Choroid plexus epithelial cell (primary cell): ENCODE results near the gene IL17B.

Source experiments
- DNase-seq: peaks from one replicate; pipeline ENCODE4 v3.0.0-alpha.2; 2010; ENCODE audit warnings: low read depth
- H3K4me3 ChIP-seq: 2 replicates; pipeline ENCODE4 v1.5.1; 2011; ENCODE audit warnings: low read depth, mild to moderate bottlenecking, control low read depth, low read length, moderate library complexity
- TF ChIP-seq, protein P1 (sequence below): conservative IDR thresholded peaks from 2 replicates; pipeline ENCODE4 v1.5.1; 2011; ENCODE audit warnings: low read depth, mild to moderate bottlenecking, control low read depth, inconsistent platforms, low read length, moderate library complexity

Gene IL17B

DNA sequence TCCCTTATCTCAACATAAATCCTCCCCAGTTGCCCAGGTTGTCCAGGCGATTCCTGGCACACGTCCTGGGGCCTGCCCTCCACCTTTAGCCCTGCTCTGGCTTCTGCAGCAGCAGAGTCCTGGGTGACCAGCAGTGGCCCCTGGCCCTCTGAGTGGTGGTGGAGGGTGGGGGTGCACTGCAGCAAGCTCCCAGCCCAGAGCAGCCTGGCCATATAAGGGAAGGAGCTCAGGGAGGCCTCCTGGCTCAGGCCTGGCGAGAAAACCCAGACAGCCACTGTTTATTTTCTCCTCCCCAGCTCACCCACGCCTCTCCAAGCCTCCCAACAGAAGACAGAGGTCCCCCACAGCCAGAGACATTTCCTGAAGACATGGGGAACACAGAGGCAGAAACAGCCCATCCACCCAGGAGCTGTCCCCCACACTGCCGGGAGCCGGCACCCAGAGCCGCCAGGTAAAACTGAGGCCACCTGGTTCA, 44.7 kb upstream of the IL17B start:
- peak; percentile 88 for DNase-seq
- TF ChIP-seq, protein P1, sequence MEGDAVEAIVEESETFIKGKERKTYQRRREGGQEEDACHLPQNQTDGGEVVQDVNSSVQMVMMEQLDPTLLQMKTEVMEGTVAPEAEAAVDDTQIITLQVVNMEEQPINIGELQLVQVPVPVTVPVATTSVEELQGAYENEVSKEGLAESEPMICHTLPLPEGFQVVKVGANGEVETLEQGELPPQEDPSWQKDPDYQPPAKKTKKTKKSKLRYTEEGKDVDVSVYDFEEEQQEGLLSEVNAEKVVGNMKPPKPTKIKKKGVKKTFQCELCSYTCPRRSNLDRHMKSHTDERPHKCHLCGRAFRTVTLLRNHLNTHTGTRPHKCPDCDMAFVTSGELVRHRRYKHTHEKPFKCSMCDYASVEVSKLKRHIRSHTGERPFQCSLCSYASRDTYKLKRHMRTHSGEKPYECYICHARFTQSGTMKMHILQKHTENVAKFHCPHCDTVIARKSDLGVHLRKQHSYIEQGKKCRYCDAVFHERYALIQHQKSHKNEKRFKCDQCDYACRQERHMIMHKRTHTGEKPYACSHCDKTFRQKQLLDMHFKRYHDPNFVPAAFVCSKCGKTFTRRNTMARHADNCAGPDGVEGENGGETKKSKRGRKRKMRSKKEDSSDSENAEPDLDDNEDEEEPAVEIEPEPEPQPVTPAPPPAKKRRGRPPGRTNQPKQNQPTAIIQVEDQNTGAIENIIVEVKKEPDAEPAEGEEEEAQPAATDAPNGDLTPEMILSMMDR: peak; percentile 11
- no peak overlapping the region for H3K4me3 ChIP-seq

DNA sequence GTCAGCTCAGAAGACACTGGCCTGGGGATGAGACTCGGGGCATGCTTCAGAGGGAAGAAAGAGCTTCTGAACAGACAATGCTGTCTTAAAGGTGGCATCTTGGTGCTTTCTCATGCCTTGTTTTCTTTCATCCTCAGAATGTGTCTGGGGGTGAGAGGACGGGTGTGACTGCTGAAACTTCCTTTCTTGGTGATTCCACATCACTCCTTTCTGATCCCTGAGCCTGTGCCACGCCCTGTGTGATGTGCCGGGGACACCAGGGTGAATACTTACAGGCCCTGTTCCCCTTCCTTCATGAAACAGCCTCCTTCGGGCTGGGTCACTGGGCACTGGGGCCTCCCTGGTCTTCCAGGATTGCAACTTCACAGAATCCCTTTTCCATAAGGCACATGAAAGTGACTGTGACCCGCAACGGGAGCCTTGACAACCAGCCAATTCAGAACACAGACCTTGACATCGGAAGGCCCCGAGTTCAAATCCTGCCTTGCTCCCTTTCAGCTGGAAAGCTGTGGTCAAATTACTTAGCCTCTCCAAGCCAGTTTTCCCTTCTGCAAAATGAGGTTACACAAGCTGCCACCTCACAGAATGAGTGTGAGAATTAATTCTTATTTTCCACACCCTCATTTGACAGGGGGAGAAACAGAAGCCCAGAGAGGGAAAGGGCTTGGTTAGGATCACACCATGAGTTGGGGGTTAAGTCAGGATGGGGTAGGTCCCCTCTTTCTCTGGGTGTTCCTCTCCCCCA, 44.1 kb upstream of the IL17B start:
- TF ChIP-seq, protein P1: no peak
- no peak overlapping the region for H3K4me3 ChIP-seq
- peak; percentile 56 for DNase-seq

DNA sequence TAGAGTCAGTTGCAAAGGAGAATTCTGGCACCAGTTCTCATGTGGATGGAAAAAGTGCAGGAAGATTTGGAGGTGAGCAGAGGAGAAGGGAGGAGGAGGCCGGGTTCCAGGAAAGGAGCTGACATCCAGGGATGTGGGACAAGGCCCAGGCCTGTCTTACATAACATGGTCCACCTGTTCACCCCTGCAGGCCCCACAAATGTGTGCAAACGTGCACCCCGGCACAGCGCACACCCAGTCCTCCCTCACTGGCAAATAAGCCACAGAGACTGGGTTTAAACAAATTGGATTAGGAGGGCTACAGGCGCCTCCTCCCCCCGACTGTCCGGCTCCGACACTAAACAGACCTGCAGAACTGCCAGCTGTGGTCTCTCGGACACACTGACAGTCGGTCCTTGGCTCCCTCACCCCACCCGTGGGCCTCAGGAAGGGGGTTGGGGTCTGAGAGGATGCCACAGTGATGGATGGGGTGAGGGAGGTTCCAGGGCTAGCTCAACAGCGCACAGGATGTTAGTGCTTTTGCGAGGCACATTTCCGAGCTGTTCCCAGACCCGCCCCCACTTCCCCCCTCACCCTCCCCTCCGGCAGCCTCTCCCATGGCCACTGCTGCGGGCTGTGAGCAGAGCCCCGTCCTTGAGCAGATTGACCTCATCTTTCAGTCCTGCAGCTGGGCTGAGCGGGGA, 43.4 kb upstream of the IL17B start:
- no peak overlapping the region for H3K4me3 ChIP-seq
- DNase-seq: peak; percentile 90
- TF ChIP-seq, protein P1: no peak

DNA sequence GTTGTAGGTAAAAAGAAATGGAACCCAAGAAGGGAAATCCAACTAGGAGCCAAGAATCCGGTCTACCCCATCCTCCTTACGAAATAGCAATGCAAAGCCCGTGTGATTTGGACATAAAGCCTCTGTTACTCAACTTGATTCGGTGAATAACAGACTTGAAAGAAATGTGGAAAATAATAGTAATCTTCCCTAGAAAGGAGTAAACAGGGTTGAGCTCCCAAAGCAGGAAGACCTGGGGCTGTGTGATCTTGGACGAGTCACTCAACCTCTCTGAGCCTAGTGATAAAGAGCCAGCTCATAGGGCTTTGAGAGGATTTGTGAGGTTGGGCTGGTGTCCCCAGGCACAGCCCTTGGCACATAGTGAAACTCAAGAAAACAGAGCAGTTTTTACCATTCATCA, 42.7 kb upstream of the IL17B start:
- no peak overlapping the region for H3K4me3 ChIP-seq
- DNase-seq: peak; percentile 63
- TF ChIP-seq, protein P1: no peak

DNA sequence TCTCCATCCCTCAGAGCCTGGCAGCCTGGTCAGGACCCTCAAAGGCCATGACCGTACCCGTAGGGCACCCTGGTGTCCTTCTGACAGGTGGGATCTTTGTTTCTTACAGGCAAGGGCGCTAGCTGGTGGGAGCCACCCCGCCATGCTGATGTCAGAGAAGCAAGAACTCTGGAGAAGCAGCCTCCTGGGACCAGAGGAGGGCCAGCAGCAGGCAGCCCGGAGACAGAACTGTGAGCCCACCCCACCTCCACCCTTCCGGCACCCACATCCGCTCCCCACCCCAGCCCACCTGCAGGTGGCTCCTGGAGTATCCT, 42.2 kb upstream of the IL17B start:
- no peak overlapping the region for H3K4me3 ChIP-seq
- TF ChIP-seq, protein P1: no peak
- no peak for DNase-seq

DNA sequence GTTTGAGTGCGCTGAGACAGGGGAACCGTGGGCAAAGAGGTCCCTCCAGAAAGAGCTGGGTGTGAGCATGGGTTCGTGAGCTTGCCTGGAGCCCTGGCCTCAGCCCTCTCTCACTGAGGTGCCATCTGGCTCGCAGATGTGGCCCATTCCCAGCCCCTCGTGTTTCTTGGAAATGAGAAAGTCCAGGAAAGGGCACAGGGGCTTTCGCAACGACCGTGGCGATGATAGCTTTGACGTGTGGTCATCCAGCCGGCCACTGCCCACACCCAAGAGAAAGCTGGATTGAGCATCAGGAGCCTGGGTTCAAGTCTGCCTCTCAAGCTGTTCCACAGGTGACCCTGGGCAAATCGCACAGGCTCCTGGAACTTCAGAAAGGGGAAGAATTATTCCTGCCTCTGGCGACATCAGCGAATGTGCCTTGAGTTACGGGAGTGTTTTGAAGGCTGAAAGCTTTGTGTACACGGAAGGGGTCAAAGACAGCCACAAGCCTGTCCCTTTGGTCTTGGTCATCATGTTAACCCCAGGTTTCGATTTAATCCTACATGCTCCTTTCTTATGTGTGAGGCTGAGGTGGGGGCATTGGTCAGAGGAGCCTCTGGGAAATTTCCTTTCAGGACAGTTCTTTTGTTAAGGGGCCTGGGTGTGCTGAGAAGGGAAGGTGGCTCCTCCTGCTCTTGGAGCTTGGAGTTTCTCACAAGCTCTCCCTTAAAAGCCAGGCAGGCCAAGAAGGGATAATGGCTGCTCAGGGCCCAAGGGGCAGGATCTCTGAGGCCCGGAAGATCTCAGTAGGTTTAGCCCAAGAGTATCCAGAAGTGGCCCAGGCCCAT, 41.7 kb upstream of the IL17B start:
- peak; percentile 90 for DNase-seq
- H3K4me3 ChIP-seq: no peak overlapping the region
- TF ChIP-seq, protein P1: no peak
